GM18951 (cell line): ENCODE results near the gene ASXL1.

Source experiments
- POLR2A ChIP-seq: IDR thresholded peaks from 4 replicates; pipeline ENCODE4 v1.6.1; 2011; ENCODE audit warnings: mild to moderate bottlenecking; ENCODE audit not compliant: insufficient read length, insufficient read depth; ENCODE audit errors: extremely low read depth
- in situ Hi-C: fragments of 300-500 bp; cut with MboI; formaldehyde crosslinking; loops from one replicate; pipeline ENCODE4 v1.12.0; 2022; ENCODE audit warnings: low sequenced_read_pairs, mixed read lengths, inconsistent platforms; ENCODE audit not compliant: unreplicated experiment

The ASXL1 gene

DNA sequence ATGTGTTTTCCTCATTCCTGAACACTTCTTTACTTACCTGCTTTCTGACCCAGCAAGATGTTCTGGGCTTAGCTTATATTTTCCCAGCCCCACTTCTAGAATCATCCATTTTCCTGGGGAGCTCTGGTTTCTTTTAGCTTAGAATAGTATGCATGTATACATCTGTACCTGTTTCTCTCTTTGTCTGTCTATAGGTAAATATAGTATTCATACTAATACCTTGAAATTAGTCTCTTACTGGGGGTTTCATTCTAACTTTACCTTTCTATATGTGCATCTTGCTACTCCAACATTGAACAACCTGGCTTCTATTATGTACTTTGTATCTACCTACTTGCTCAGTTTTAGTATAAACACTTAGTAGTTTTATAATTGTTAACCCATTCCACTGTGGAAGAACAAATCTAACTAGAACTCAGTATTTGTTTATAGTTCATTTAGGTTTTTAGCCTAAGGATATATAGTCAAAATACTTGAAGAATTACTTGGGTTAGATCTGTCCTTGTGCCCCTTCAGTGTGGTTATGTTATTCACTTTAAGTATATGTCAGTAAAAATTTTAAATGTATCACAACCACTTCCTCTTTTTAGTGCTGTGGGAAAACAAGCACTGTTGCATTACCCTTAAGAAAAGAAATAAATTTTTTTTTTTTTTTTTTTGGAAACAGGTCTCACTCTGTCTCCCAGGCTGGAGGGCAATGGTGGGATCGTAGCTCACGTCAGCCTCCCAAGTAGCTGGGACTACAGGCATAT is 54.0 kb downstream of the ASXL1 start:
- TF ChIP-seq POLR2A, result no peak
- in situ Hi-C loops, result loop anchor here (10.0 kb wide), 1 partner anchor 1573 kb away; no protein-coding TSS in a partner anchor

DNA sequence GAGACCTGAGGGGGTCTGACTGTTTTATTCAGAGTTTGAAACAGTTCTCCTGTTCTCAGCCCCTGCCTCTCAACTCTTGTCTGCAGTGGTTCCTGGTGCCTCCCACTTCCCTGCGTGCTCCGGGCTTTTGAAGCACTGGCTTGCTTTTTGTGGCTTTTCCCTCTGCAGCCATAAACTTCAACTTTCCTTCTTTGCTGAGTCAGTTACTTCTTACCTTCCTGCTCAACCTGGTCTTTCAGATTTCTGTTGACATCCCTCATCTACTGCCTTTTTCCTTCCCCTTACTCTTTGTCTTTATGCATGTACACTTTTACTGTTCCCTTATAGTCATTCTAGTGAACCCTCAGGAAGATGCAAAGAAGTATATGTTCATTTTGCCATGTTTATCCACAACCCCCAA is 57.4 kb downstream of the ASXL1 start:
- no peak for TF ChIP-seq POLR2A
- in situ Hi-C loops, result loop anchor here (10.0 kb wide), 1 partner anchor 1569 kb away; no protein-coding TSS in a partner anchor

GRCh38 chr20:32416206-32416605 is 58.1 kb downstream of the ASXL1 start:
- TF ChIP-seq POLR2A, result no peak
- in situ Hi-C loops, result loop anchor here (10.0 kb wide), 1 partner anchor 1569 kb away; no protein-coding TSS in a partner anchor

- no peak for TF ChIP-seq POLR2A
- in situ Hi-C loops, result loop anchor here (10.0 kb wide), 1 partner anchor 1566 kb away; no protein-coding TSS in a partner anchor
Observed at GRCh38 chr20:32418376-32418775, 60.2 kb downstream of the ASXL1 start.

DNA sequence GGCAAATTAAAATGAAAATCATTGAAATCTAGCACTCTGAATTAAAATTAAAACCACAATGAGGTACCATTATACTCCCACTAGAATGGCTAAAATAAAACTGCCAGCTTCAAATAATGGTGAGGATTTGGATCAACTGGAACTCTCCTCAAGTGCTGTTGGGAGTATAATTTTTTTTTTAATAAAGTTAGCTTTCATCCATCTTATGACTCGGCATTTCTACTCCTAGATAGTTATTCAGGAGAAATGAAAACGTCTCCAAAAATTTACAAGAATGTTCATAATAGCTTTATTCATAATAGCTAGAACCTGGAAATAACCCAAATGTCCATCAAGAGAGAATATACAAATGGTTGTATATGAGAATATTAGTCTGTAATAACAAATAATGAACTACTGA is 63.2 kb downstream of the ASXL1 start:
- TF ChIP-seq POLR2A, result no peak
- in situ Hi-C loops, result no loop called here

GRCh38 chr20:32427996-32428395 is 69.9 kb downstream of the ASXL1 start:
- no peak for TF ChIP-seq POLR2A
- in situ Hi-C loops, result no loop called here

DNA sequence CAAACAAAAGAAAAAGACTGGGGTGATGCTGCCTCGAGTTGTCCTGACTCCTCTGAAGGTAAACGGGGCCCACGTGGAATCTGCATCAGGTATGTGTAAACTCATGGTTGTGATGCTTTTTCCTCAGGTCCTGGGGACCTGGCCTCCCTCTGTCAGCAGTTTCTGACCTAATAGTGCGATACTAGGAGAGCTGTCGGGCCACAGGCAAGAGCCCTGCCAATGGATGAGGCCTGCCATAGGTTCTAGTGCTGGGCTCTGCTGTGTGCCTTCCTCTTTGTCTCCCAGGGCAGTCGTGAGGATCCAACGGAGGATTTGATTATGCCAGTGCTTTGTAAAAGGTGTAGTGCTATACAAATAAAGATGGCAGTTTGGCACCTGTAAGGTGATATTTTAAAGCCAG is 71.2 kb downstream of the ASXL1 start:
- TF ChIP-seq POLR2A, result no peak
- in situ Hi-C loops, result no loop called here

GRCh38 chr20:32429745-32430360 is 71.7 kb downstream of the ASXL1 start:
- no peak for TF ChIP-seq POLR2A
- in situ Hi-C loops, result no loop called here

GRCh38 chr20:32431457-32431856 is 73.3 kb downstream of the ASXL1 start:
- in situ Hi-C loops, result no loop called here
- TF ChIP-seq POLR2A, result no peak

- in situ Hi-C loops, result no loop called here
- no peak for TF ChIP-seq POLR2A
Observed at GRCh38 chr20:32432277-32432676, 74.1 kb downstream of the ASXL1 start.

DNA sequence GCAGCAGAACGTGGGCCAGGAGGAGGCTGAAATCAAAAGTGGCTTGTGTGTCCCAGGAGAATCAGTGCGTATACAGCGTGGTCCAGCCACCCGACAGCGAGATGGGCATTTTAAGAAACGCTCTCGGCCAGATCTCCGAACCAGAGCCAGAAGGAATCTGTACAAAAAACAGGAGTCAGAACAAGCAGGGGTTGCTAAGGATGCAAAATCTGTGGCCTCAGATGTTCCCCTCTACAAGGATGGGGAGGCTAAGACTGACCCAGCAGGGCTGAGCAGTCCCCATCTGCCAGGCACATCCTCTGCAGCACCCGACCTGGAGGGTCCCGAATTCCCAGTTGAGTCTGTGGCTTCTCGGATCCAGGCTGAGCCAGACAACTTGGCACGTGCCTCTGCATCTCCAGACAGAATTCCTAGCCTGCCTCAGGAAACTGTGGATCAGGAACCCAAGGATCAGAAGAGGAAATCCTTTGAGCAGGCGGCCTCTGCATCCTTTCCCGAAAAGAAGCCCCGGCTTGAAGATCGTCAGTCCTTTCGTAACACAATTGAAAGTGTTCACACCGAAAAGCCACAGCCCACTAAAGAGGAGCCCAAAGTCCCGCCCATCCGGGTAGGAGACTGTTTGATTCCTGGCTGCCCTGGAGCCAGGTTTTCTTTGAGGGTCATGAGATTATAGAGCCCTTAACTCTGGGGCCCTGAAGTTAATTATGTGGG is 75.3 kb downstream of the ASXL1 start:
- no peak for TF ChIP-seq POLR2A
- in situ Hi-C loops, result no loop called here

GRCh38 chr20:32434434-32434833 is 76.3 kb downstream of the ASXL1 start:
- no peak for TF ChIP-seq POLR2A
- in situ Hi-C loops, result no loop called here

GRCh38 chr20:32435449-32436107 is 77.4 kb downstream of the ASXL1 start:
- TF ChIP-seq POLR2A, result no peak
- in situ Hi-C loops, result no loop called here
